22Rv1 (cell line): ENCODE measurements around the gene WDR55.

ENCODE experiments used
- CTCF ChIP-seq: fragments of 450-650 bp; IDR thresholded peaks from 2 replicates; pipeline ENCODE4 v1.5.1; 2017; ENCODE audit warnings: mild to moderate bottlenecking
- ZFX ChIP-seq: fragments of 450-650 bp; IDR thresholded peaks from 2 replicates; pipeline ENCODE4 v1.6.1; 2017; ENCODE audit warnings: antibody characterized with exemption, borderline replicate concordance

GRCh38 chr5:140664030-140664358, 710 bp upstream of the WDR55 start:
- TF ChIP-seq CTCF (no peak), ZFX (no peak)
